H1 (cell line): ENCODE results near the gene KRTCAP2. TPM values are rescaled to one million over a fixed set of nuclear protein-coding genes. Genes with fewer than 3 reads are reported as not detected.

Experiments
- CTCF ChIA-PET: fragments of 300-600 bp; sonication (Branson Sonifier 250); formaldehyde crosslinking; loops from one replicate; lab custom pipeline; 2021; ENCODE audit not compliant: partially characterized antibody; lab: Charles Lee
- POLR2A ChIA-PET: fragments of 300-600 bp; sonication (Branson Sonifier 250); formaldehyde crosslinking; loops from one replicate; lab custom pipeline; 2021; ENCODE audit warnings: inconsistent platforms; ENCODE audit not compliant: partially characterized antibody; lab: Charles Lee
- DNase-seq, 2 experiments: peaks; one replicate each; pipeline versions ENCODE4 v3.0.0 to v3.0.0-alpha.2; 2010 to 2022; ENCODE audit warnings: low spot score in 2 of 2, low read depth in 1 of 2, mixed read lengths in 1 of 2
- FAIRE-seq: peaks from 2 replicates; lab custom pipeline; 2011; peaks lifted over from hg19 to GRCh38; lab: Jason Lieb, UNC
- H2AFZ ChIP-seq: 2 replicates; pipeline ENCODE4 v1.8.1; 2012; ENCODE audit warnings: low read length, inconsistent platforms
- H2AK5ac ChIP-seq: 2 replicates; pipeline ENCODE4 v1.6.1; 2013; ENCODE audit warnings: low read depth, low read length
- H2BK120ac ChIP-seq: replicated peaks from 2 replicates; pipeline ENCODE3; 2013; ENCODE audit warnings: low read depth, low read length, inconsistent platforms
- H2BK12ac ChIP-seq: 2 replicates; pipeline ENCODE4 v1.6.1; 2013; ENCODE audit warnings: low read depth, low read length
- H2BK15ac ChIP-seq: 2 replicates; pipeline ENCODE4 v1.6.1; 2013; ENCODE audit warnings: low read length
- H2BK20ac ChIP-seq: 2 replicates; pipeline ENCODE4 v1.6.1; 2013; ENCODE audit warnings: low read length
- H2BK5ac ChIP-seq: 2 replicates; pipeline ENCODE4 v1.6.1; 2013; ENCODE audit warnings: low read depth, low read length
- H3K14ac ChIP-seq: 2 replicates; pipeline ENCODE4 v1.6.1; 2013; ENCODE audit warnings: inconsistent platforms; ENCODE audit not compliant: insufficient read length
- H3K18ac ChIP-seq: 2 replicates; pipeline ENCODE4 v1.6.1; 2013; ENCODE audit warnings: low read length; ENCODE audit errors: extremely low read depth
- H3K23ac ChIP-seq: 2 replicates; pipeline ENCODE4 v1.6.1; 2013; ENCODE audit warnings: inconsistent platforms; ENCODE audit not compliant: insufficient read length
- H3K23me2 ChIP-seq: 2 replicates; pipeline ENCODE4 v1.6.1; 2013; ENCODE audit warnings: low read depth, low read length
- H3K27ac ChIP-seq: 2 replicates; pipeline ENCODE4 v1.6.1; 2011; ENCODE audit warnings: low read depth, low read length, inconsistent platforms
- H3K27me3 ChIP-seq, 4 experiments: replicated peaks in 1 of 4; 1 replicate in 1 of 4; 2 replicates in 3 of 4; pipeline versions ENCODE4 v1.6.1 to v1.8.1; 2011 to 2013; ENCODE audit warnings: low read length in 3 of 4, mild to moderate bottlenecking in 3 of 4, inconsistent platforms in 2 of 4, mixed read lengths in 2 of 4, moderate library complexity in 1 of 4; ENCODE audit not compliant: control insufficient read depth in 3 of 4, insufficient read depth in 3 of 4; ENCODE audit errors: extremely low read depth in 1 of 4
- H3K36me3 ChIP-seq, 4 experiments: 2 replicates each; pipeline versions ENCODE4 v1.6.1 to v1.8.1; 2011 to 2013; ENCODE audit warnings: mild to moderate bottlenecking in 4 of 4, low read length in 3 of 4, moderate library complexity in 2 of 4, control low read depth in 1 of 4, inconsistent platforms in 1 of 4; ENCODE audit not compliant: insufficient read depth in 4 of 4, control insufficient read depth in 2 of 4
- H3K4ac ChIP-seq: replicated peaks from 2 replicates; pipeline ENCODE3; 2013; ENCODE audit warnings: low read length, low read depth, mixed read lengths, inconsistent platforms; ENCODE audit not compliant: insufficient read length
- H3K4me1 ChIP-seq, 4 experiments: replicated peaks in 1 of 4; 1 replicate in 1 of 4; 2 replicates in 3 of 4; pipeline versions ENCODE4 v1.6.1 to v1.8.1; 2011 to 2013; ENCODE audit warnings: low read length in 3 of 4, inconsistent platforms in 2 of 4, mixed read lengths in 1 of 4; ENCODE audit not compliant: insufficient read depth in 4 of 4, control insufficient read depth in 3 of 4
- H3K4me2 ChIP-seq, 2 experiments: 2 replicates each; pipeline versions ENCODE4 v1.6.1 to v1.8.1; 2011 to 2013; ENCODE audit warnings: low read depth in 2 of 2, low read length in 2 of 2, control low read depth in 1 of 2, inconsistent platforms in 1 of 2, mild to moderate bottlenecking in 1 of 2; ENCODE audit not compliant: insufficient read depth in 1 of 2
- H3K4me3 ChIP-seq, 4 experiments: fragments of 200-600, 300-600 bp in 1 of 4; sonication (generic), shearing (Covaris generic), sonication (Bioruptor Twin) in 1 of 4; 2 replicates each; pipeline versions ENCODE4 v1.5.1 to v1.8.1; 2011 to 2016; ENCODE audit warnings: low read length in 4 of 4, low read depth in 3 of 4, control low read depth in 2 of 4, inconsistent platforms in 2 of 4, mild to moderate bottlenecking in 2 of 4, mixed read lengths in 1 of 4, moderate library complexity in 1 of 4; ENCODE audit not compliant: insufficient read depth in 2 of 4; ENCODE audit errors: extremely low read depth in 1 of 4
- H3K56ac ChIP-seq: replicated peaks from 2 replicates; pipeline ENCODE3; 2013; ENCODE audit warnings: low read depth, mild to moderate bottlenecking, mixed read lengths, low read length, inconsistent platforms; ENCODE audit not compliant: insufficient read length
- H3K79me1 ChIP-seq: 2 replicates; pipeline ENCODE4 v1.6.1; 2013; ENCODE audit warnings: low read depth, low read length, control low read depth
- H3K79me2 ChIP-seq, 2 experiments: 2 replicates each; pipeline versions ENCODE4 v1.6.1 to v1.8.1; 2012 to 2013; ENCODE audit warnings: low read length in 2 of 2, mild to moderate bottlenecking in 2 of 2, inconsistent platforms in 1 of 2; ENCODE audit not compliant: insufficient read depth in 2 of 2, control insufficient read depth in 1 of 2
- H3K9ac ChIP-seq, 4 experiments: replicated peaks in 1 of 4; 1 replicate in 1 of 4; 2 replicates in 3 of 4; pipeline versions ENCODE4 v1.6.1 to v1.8.1; 2011 to 2013; ENCODE audit warnings: low read depth in 3 of 4, low read length in 3 of 4, control low read depth in 2 of 4, mild to moderate bottlenecking in 2 of 4, moderate library complexity in 2 of 4, inconsistent platforms in 1 of 4; ENCODE audit errors: extremely low read depth in 1 of 4
- H3K9me3 ChIP-seq, 2 experiments: 2 replicates each; pipeline versions ENCODE4 v1.6.1 to v1.8.1; 2012 to 2013; ENCODE audit warnings: mild to moderate bottlenecking in 2 of 2, moderate library complexity in 2 of 2, control low read depth in 1 of 2, inconsistent platforms in 1 of 2, low read depth in 1 of 2, low read length in 1 of 2, mixed read lengths in 1 of 2; ENCODE audit not compliant: insufficient read depth in 2 of 2
- H4K20me1 ChIP-seq, 2 experiments: replicated peaks in 1 of 2; 2 replicates each; pipeline versions ENCODE3 to v1.8.1; 2011 to 2013; ENCODE audit warnings: inconsistent platforms in 2 of 2, low read length in 2 of 2, mild to moderate bottlenecking in 1 of 2; ENCODE audit not compliant: insufficient read depth in 2 of 2, control insufficient read depth in 1 of 2
- H4K5ac ChIP-seq: 2 replicates; pipeline ENCODE4 v1.6.1; 2013; ENCODE audit warnings: low read length, low read depth, mixed read lengths, inconsistent platforms; ENCODE audit not compliant: insufficient read length
- H4K8ac ChIP-seq: 2 replicates; pipeline ENCODE4 v1.8.0; 2013; ENCODE audit warnings: mild to moderate bottlenecking, moderate library complexity, low read length, inconsistent platforms; ENCODE audit not compliant: insufficient read depth; ENCODE audit errors: extremely low read depth
- H4K91ac ChIP-seq: replicated peaks from 2 replicates; pipeline ENCODE3; 2013; ENCODE audit warnings: low read length, mixed read lengths, inconsistent platforms; ENCODE audit not compliant: insufficient read length
- ASH2L ChIP-seq: fragments of 200-600, 300-600 bp; sonication (generic); IDR thresholded peaks from one replicate; pipeline ENCODE4 v1.7.1; 2017; ENCODE audit warnings: low read length
- CEBPB ChIP-seq: IDR thresholded peaks from 2 replicates; pipeline ENCODE4 v1.6.1; 2012; ENCODE audit warnings: low read depth, low read length
- HDAC2 ChIP-seq, 2 experiments: fragments of 300-600 bp in 1 of 2; sonication (generic) in 1 of 2; IDR thresholded peaks; 2 replicates each; pipeline ENCODE4 v1.6.1; 2011 to 2012; ENCODE audit warnings: low read depth in 2 of 2, low read length in 2 of 2, mild to moderate bottlenecking in 2 of 2, moderate library complexity in 2 of 2, borderline replicate concordance in 1 of 2, inconsistent platforms in 1 of 2
- JUN ChIP-seq: IDR thresholded peaks from 2 replicates; pipeline ENCODE4 v1.6.1; 2011; ENCODE audit warnings: low read depth, mild to moderate bottlenecking, improper control_type of control experiment, low read length
- PHF8 ChIP-seq: fragments of 200-600 bp; sonication (generic); conservative IDR thresholded peaks from 2 replicates; pipeline ENCODE4 v1.7.1; 2012; ENCODE audit warnings: low read depth, mild to moderate bottlenecking, inconsistent platforms, low read length, moderate library complexity
- POLR2AphosphoS5 ChIP-seq: IDR thresholded peaks from 2 replicates; pipeline ENCODE4 v1.6.1; 2011; ENCODE audit warnings: low read depth, low read length
- RXRA ChIP-seq: IDR thresholded peaks from 2 replicates; pipeline ENCODE4 v1.6.1; 2011; ENCODE audit warnings: low read depth, mild to moderate bottlenecking, low read length, moderate library complexity; ENCODE audit not compliant: insufficient read depth
- SIN3A ChIP-seq, 2 experiments: IDR thresholded peaks in 1 of 2; conservative IDR thresholded peaks in 1 of 2; 2 replicates each; pipeline ENCODE4 v1.6.1; 2011 to 2012; ENCODE audit warnings: low read length in 2 of 2, improper control_type of control experiment in 1 of 2, low read depth in 1 of 2, mild to moderate bottlenecking in 1 of 2
- TCF12 ChIP-seq: IDR thresholded peaks from 2 replicates; pipeline ENCODE4 v1.6.1; 2011; ENCODE audit warnings: low read depth, mild to moderate bottlenecking, low read length
- TEAD4 ChIP-seq: IDR thresholded peaks from 2 replicates; pipeline ENCODE4 v1.6.1; 2012; ENCODE audit warnings: low read depth, low read length, inconsistent platforms, mixed read lengths
- WGBS, 2 experiments: shearing (Covaris generic) in 1 of 2; methylation state at CpG; one replicate each; pipeline versions ENCODE4 v1.1.6 to v1.1.7; 2013 to 2015; ENCODE audit warnings: low lambda C conversion rate in 2 of 2, mixed read lengths in 2 of 2, inconsistent platforms in 1 of 2, low coverage in 1 of 2, missing lambda C conversion rate in 1 of 2; ENCODE audit not compliant: insufficient replicate concordance in 2 of 2, insufficient coverage in 1 of 2, insufficient read length in 1 of 2; ENCODE audit errors: extremely low coverage in 1 of 2, missing lambda C conversion rate in 1 of 2; 5-methylcytosine and 5-hydroxymethylcytosine counted together
- polyA plus RNA-seq, 7 experiments: library from polyadenylated mRNA; depleted of rRNA in 3 of 7; stranded (reverse) in 5 of 7; unstranded in 2 of 7; fragments of >200 nt in 5 of 7; fragments of 200-250 nt in 2 of 7; gene quantifications; 1 replicate in 5 of 7; 2 replicates in 1 of 7; 4 replicates in 1 of 7; pipeline versions ENCODE4 v1.2.1 to v1.2.3, GENCODE V29; 2011 to 2013; ENCODE audit warnings: missing spikeins in 2 of 7, mixed read lengths in 2 of 7
- total RNA-seq: library from RNA; stranded (reverse); fragmentation: NEBNext Ultra II Directional; extraction: Animal tissue kit (Norgen Biotek cat#: 25700); gene quantifications from 2 replicates; pipeline ENCODE4 v1.2.1, GENCODE V29; 2021

The KRTCAP2 gene
- total and polyA plus RNA-seq, 2 of the 8 experiments (the other 6 are each of a cell fraction or from before 2014, with no cell fraction given) = 146 to 317 TPM

DNA sequence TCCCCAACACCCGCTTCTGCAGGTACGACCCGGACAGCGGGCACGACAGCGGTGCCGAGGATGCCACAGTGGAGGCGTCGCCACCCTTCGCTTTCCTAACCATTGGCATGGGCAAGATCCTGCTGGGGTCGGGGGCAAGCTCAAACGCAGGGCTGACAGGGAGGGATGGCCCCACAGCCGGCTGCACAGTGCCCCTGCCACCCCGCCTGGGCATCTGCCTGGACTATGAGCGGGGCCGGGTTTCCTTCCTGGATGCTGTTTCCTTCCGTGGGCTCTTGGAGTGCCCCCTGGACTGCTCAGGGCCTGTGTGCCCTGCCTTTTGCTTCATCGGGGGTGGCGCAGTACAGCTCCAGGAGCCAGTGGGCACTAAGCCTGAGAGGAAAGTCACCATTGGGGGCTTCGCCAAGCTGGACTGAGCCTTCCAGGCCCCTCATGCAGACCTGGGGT lies 10.7 kb upstream of the KRTCAP2 start:
- no peak overlapping the region for H2BK5ac ChIP-seq

More for the DNA sequence above, 10.7 kb upstream of the KRTCAP2 start:
- Histone ChIP-seq H4K91ac (no peak overlapping the region), H3K79me2 (no peaks in the 10 kb centered on the region), H3K9me3 (no peaks in the 10 kb centered on the region), H3K9ac (no peak overlapping the region), H2AFZ (no peak overlapping the region), H3K27me3 (no peaks in the 10 kb centered on the region), H3K23ac (no peak overlapping the region), H3K56ac (no peak overlapping the region), H4K8ac (no peak overlapping the region; the same call in 1 of the 2 replicates), H3K36me3 (peaks cover under 1 to 28% (median 17%) of the 10 kb centered on the region in 4 experiments; a peak in 7 of 8 replicates), H3K23me2 (no peaks in the 10 kb centered on the region; the same call in 1 of the 2 replicates), H2BK20ac (no peak overlapping the region), H3K14ac (no peak overlapping the region), H3K4ac (no peak overlapping the region), H3K18ac (no peak overlapping the region), H3K27ac (no peak overlapping the region), H3K79me1 (no peaks in the 10 kb centered on the region), H4K5ac (no peak overlapping the region), H3K4me1 (peaks cover 4 to 20% (median 11%) of the 10 kb centered on the region in 4 experiments), H2BK15ac (no peak overlapping the region), H2BK12ac (no peak overlapping the region), H3K4me2 (no peak overlapping the region), H2AK5ac (no peak overlapping the region), H4K20me1 (peaks cover 0 to 5% of the 10 kb centered on the region in 2 experiments), H3K4me3 (no peak overlapping the region), H2BK120ac (no peak overlapping the region)
- CTCF ChIA-PET = interaction anchor here (0.9 to 6.1 kb wide), 4 partner anchors 9 to 122 kb away, joined by 3 to 38 read pairs (median 8); no protein-coding TSS in a partner anchor
- DNase-seq = no peak
- WGBS, 2 experiments = 93% methylated on average over 16 of the region's 20 CpGs; no CpG with 5 or more reads in 1 of the 2 experiments
- no peak for FAIRE-seq
- POLR2A ChIA-PET = interaction anchor here (5.6 to 20.5 kb wide), 2 partner anchors 10 to 17 kb away, joined by 58 to 512 read pairs; partner anchors contain the start of genes KRTCAP2, MTX1, THBS3 and TRIM46
- TF ChIP-seq PHF8 = no peak
- TF ChIP-seq POLR2AphosphoS5 = no peak
- TF ChIP-seq RXRA = no peak
- TF ChIP-seq SIN3A (conservative IDR thresholded peaks at IDR 0.05 in 1 of 2, IDR thresholded peaks at IDR 0.05 in 1 of 2; ENCODE audit: low read depth in 1 of 2, low read length in 2 of 2) = no peak
- TF ChIP-seq TEAD4 = no peak
- TF ChIP-seq ASH2L = no peak
- no peak for TF ChIP-seq HDAC2 (IDR thresholded peaks at IDR 0.05; ENCODE audit: borderline replicate concordance in 1 of 2, low read depth in 2 of 2, low read length in 2 of 2)
- no peak for TF ChIP-seq TCF12
- no peak for TF ChIP-seq CEBPB
- no peak for TF ChIP-seq JUN
